Spinal cord (tissue), 10 donors: Measurements from ENCODE around the gene PLCG2. TPM values are rescaled to one million over a fixed set of nuclear protein-coding genes. Genes with fewer than 3 reads are reported as not detected.
A peak's percentile ranks its signal among the peaks of the same experiment; 100 is the strongest.

Experiments used
- DNase-seq, 6 donors: peaks; one replicate each; pipeline versions ENCODE4 v3.0.0 to v3.0.0-alpha.2; 2013 to 2015; ENCODE audit warnings: low spot score in 6 of 6, low read depth in 4 of 6
- H3K27ac ChIP-seq: one replicate; pipeline ENCODE4 v1.5.1; 2013; ENCODE audit warnings: low read depth, low read length, control low read depth
- H3K27me3 ChIP-seq: one replicate; pipeline ENCODE4 v1.6.1; 2013; ENCODE audit warnings: low read length; ENCODE audit not compliant: control insufficient read depth, insufficient read depth
- H3K36me3 ChIP-seq: one replicate; pipeline ENCODE4 v1.6.1; 2013; ENCODE audit warnings: low read length; ENCODE audit not compliant: control insufficient read depth, insufficient read depth
- H3K4me1 ChIP-seq: one replicate; pipeline ENCODE4 v1.6.1; 2013; ENCODE audit warnings: low read length; ENCODE audit not compliant: control insufficient read depth, insufficient read depth
- H3K4me3 ChIP-seq: one replicate; pipeline ENCODE4 v1.5.1; 2013; ENCODE audit warnings: low read depth, low read length, control low read depth
- H3K9me3 ChIP-seq: one replicate; pipeline ENCODE4 v1.6.1; 2013; ENCODE audit warnings: low read length; ENCODE audit not compliant: control insufficient read depth, insufficient read depth
- WGBS: methylation state at CpG from one replicate; pipeline ENCODE4 v1.1.5; 2013; ENCODE audit warnings: missing lambda C conversion rate; ENCODE audit not compliant: insufficient coverage; 5-methylcytosine and 5-hydroxymethylcytosine counted together
- polyA plus RNA-seq, 2 donors: library from polyadenylated mRNA; unstranded; fragments of 120-200 nt; gene quantifications; one replicate each; pipeline ENCODE4 v1.2.1, GENCODE V29; 2013; ENCODE audit not compliant: insufficient read length in 2 of 2
- total RNA-seq, 2 donors: library from RNA; depleted of rRNA in 1 of 2; stranded (reverse); fragments of 120-200 nt in 1 of 2; fragments of >200 nt in 1 of 2; gene quantifications; one replicate each; pipeline versions ENCODE4 v1.2.3 to v1.2.4, GENCODE V29; 2013 to 2014
- donor health status: healthy.

Gene PLCG2
- total and polyA plus RNA-seq, 4 donors, result 7.3 to 13.6 (median 8.0) TPM

DNA sequence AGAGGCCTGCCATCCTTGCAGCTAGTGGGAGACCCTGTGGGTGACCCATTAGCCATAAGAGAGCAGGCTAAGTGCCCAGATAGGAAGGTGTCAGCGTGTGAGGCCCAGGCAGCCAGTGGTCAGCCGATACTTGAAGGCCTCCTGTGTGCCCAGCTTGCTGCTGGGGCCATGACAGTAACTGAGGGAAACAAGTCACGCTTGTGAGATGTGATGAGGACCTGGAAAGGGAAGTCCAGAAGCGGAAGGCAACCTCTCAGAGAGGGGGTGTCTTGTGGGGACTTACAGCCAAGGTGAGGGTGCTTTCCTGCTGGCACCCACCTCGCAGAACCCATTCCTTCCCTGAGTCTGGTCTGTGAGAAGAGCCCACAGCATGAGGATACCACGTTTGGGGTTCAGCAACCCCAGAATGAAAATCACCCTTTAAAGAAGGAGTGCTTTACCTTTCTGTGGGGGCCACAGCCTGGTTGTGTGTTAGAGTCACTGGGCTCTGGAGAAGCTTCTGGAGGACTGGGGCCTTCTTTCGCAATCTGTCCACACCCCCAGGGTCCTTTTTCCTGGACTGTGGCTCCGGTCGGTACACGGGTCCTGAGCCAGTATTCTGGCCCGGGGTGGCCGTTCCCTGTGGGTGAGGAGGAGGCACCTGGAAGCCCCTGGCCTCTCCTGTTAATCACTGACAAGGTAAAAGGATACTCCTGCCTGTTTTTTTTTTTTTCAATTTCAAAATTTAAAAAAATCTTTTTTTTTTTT is 53.9 kb downstream of the PLCG2 start:
- Histone ChIP-seq H3K9me3 (no peaks in the 10 kb centered on the region), H3K27ac (no peak overlapping the region), H3K4me3 (no peak overlapping the region), H3K4me1 (no peaks in the 10 kb centered on the region), H3K27me3 (no peaks in the 10 kb centered on the region), H3K36me3 (no peaks in the 10 kb centered on the region)
- WGBS, result 78% methylated on average over 4 of the region's 12 CpGs
- no peak for DNase-seq

DNA sequence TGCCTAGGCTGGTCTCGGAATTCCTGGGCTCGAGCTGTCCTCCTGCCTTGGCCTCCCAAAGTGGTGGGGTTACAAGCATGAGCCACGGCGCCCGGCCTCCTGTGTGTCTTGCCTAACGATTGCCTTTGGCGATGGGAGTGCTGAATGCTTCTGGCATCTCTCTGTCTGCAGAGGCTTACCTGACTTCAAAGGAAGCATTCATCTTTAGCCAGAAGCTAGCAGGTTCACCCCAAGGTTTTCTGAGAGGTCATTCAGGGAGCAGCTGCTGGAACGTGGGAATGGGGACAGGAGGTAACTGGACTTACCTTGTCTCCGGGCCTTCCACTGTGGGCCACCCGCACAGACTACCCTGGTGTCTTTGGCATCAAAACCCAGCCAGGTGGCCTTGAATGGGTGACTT is 54.7 kb downstream of the PLCG2 start:
- no peak for DNase-seq
- no peak overlapping the region for H3K4me3 ChIP-seq
- no peaks in the 10 kb centered on the region for H3K4me1 ChIP-seq
- no peaks in the 10 kb centered on the region for H3K9me3 ChIP-seq
- no peaks in the 10 kb centered on the region for H3K36me3 ChIP-seq
- no peak overlapping the region for H3K27ac ChIP-seq
- no peaks in the 10 kb centered on the region for H3K27me3 ChIP-seq
- 88% methylated on average over 10 of the region's 10 CpGs for whole genome bisulfite sequencing

DNA sequence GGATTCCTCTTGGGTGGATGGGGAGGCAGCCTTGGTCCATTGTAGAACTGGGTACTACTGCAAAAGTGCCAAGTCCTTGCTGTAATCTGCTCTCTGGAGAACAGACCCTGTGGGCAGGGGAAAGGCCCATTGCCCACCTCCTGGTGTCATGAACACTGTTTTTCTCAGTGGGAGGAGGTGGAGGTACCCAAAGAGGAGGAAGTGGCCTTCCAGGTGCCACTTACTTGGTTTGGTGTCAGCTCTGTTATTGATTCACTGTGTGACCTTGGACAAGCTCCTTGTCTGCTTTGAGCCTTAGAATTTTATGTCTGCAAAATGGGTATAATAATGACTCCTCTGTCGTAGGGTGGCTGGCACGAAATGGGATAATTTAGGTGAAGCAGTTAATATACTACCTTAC is 55.8 kb downstream of the PLCG2 start:
- Histone ChIP-seq H3K4me1 (no peaks in the 10 kb centered on the region), H3K9me3 (no peaks in the 10 kb centered on the region), H3K36me3 (no peaks in the 10 kb centered on the region), H3K4me3 (no peak overlapping the region), H3K27me3 (no peaks in the 10 kb centered on the region), H3K27ac (no peak overlapping the region)
- DNase-seq, result no peak
- WGBS, result no CpG with 5 or more reads among the region's 2 CpGs

DNA sequence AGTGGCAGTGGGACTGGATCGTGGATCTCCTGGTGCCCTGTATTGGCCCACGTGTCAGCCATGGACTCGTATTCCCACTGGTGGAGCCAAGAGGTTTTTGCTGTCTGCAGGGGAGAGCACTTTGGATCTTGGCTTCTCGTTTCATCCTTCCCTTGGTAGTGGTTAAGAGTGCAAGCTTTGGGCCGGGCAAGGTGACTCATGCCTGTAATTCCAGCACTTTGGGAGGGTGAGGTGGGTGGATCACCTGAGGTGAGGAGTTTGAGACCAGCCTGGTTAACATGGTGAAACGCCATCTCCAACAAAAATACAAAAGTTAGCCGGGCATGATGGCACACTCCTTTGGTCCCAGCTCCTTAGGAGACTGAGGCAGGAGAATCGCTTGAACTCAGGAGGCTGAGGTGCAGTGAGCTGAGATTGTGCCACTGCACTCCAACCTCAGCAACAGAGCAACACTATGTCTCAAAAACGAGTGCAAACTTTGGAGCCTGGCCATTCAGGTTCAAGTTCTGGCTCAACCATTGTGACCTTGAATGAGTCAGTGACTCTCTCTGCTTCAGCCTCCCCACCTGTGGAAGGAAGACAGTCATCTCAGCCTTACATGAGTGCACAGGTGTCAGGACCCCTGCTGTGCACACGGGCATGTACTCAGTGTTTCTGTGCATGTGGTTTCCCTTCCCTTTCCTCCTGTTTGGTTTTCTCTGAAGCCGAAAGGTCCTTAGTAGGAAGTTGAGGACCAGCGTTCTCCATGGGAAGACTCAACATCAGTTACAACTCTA is 57.4 kb downstream of the PLCG2 start:
- no peaks in the 10 kb centered on the region for H3K36me3 ChIP-seq
- WGBS, result 94% methylated on average over 5 of the region's 12 CpGs
- no peak for DNase-seq

DNA sequence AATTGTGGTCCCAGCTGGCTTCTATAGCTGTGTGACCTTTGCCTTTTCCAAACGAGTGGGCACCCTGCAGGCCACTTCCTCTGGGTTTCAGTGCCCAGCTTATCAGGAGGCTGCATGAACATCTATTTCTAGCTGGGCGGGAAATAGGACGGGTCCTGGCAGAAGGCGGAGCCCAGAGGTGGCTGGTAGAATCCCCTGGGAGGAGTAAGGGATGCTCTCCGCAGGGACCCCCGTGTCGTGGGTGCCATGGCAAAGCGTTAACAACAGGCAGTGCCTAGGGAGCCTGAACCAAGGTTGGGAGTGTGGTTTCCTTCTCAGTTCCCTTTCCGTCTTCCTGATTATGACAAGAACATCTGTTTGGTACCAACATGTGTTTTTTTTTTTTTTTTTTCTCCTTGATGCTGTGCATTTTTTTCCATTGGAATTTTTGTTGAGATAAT is 58.2 kb downstream of the PLCG2 start:
- Histone ChIP-seq H3K36me3 (no peaks in the 10 kb centered on the region), H3K4me1 (no peaks in the 10 kb centered on the region), H3K27me3 (no peaks in the 10 kb centered on the region), H3K9me3 (no peaks in the 10 kb centered on the region), H3K4me3 (no peak overlapping the region), H3K27ac (no peak overlapping the region)
- peak in 1 of 6 donors; percentile 26 for DNase-seq
- WGBS, result 67% methylated on average over 7 of the region's 9 CpGs

More for the DNA sequence above, 57.4 kb downstream of the PLCG2 start:
- Histone ChIP-seq H3K4me1 (no peaks in the 10 kb centered on the region), H3K9me3 (no peaks in the 10 kb centered on the region), H3K4me3 (no peak overlapping the region), H3K27me3 (no peaks in the 10 kb centered on the region), H3K27ac (no peak overlapping the region)

DNA sequence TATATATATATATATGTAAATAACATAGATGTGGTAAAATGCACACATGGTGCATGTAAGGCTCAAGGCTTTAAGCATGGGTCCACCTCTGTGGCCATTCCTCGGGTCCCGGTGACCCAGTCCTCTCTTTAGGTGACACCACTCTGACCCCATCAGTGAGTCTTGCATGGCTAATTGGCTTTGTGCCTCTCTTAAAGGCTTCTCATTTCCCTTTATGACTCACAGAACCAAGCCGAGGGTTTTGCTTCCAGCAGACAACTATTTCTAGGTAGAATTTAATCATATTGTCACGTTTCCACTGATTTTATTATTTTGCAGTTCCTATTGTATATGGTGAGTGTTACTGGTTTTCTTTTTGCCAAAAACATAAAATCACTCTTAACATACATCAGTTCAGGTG is 59.7 kb downstream of the PLCG2 start:
- Histone ChIP-seq H3K9me3 (no peaks in the 10 kb centered on the region), H3K27ac (no peak overlapping the region), H3K36me3 (no peaks in the 10 kb centered on the region), H3K4me3 (no peak overlapping the region), H3K27me3 (no peaks in the 10 kb centered on the region), H3K4me1 (no peaks in the 10 kb centered on the region)
- 10% methylated on average over 2 of the region's 4 CpGs for WGBS
- DNase-seq, result peak in 1 of 6 donors; percentile 39

DNA sequence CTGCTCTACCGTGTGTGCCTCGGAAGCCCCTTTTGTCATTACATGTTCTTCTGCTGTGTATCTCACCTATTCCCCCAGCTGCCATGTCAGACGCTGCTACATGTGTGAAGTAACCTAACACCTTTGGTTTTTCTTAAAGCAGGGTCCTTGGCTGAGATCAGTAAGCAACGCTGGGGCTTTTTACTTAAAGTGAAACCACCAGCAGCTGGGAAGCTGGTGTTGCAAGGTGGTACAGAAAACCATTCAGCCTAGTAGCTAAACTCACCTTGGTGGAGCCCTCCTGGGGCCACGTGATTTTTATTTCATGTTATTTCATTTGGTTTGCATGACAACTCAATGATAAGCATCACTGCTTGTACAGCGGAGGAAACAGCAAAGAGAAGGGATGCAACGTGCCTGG is 62.6 kb downstream of the PLCG2 start:
- no peak for DNase-seq
- no peaks in the 10 kb centered on the region for H3K4me1 ChIP-seq
- 82% methylated on average over 7 of the region's 7 CpGs for WGBS
- no peak overlapping the region for H3K27ac ChIP-seq
- no peak overlapping the region for H3K4me3 ChIP-seq
- peaks cover 2% of the 10 kb centered on the region for H3K9me3 ChIP-seq
- H3K27me3 ChIP-seq, result no peaks in the 10 kb centered on the region
- H3K36me3 ChIP-seq, result no peaks in the 10 kb centered on the region

DNA sequence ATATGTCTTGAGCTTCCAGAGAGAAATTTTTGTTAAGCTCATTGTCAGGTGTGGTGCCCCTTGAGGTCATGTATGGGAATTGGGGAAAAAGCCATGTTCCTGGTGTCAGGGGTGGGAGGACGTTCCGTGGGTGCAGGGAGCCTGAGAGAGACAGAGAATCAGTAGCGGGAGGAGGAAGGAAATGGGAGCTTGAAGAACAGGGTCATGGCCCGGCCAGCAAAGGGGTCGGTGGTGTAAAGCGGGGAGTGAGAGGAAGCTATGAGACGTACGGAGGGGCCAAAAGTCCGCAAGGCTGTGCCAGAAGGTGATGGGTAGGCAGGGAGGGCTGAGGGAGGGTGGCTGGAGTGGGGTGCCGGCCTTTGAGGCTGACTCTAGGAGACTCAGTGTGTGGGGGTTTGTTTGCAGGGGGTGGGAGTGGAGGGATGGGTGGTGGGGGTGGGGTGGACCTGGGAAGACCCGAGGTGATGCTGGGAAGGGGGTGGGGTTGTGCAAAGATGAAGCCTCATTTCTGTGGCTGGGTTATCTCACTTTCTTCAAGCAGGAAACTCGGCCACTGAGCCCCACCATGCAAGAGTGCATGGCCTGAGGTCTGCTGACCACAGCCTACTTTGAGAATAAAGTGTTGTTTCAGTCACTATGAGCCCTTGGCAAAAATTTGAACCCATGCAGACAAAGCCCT is 63.6 kb downstream of the PLCG2 start:
- DNase-seq, result no peak
- Histone ChIP-seq H3K9me3 (peaks cover 2% of the 10 kb centered on the region), H3K27me3 (no peaks in the 10 kb centered on the region), H3K27ac (no peak overlapping the region), H3K36me3 (no peaks in the 10 kb centered on the region), H3K4me3 (no peak overlapping the region), H3K4me1 (no peaks in the 10 kb centered on the region)
- 65% methylated on average over 11 of the region's 12 CpGs for WGBS

DNA sequence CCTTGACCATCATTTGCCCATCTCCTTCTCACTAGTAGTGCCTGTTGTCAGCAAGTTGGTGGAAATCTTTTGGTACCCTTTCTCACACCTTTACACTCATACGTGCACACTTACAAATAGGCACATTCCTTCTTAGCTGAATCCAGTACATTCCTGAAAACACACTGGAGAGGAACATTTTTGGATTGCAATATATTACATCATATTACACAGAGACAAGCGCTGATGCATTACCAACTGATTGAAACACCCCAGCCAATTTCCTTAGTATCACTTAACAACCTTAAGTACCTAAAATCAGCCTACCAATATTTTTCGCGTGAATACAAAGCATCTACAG is 64.1 kb downstream of the PLCG2 start:
- Histone ChIP-seq H3K27ac (no peak overlapping the region), H3K36me3 (no peaks in the 10 kb centered on the region), H3K27me3 (no peaks in the 10 kb centered on the region), H3K4me1 (no peaks in the 10 kb centered on the region), H3K4me3 (no peak overlapping the region), H3K9me3 (peaks cover 2% of the 10 kb centered on the region)
- no peak for DNase-seq
- 68% methylated on average over 4 of the region's 4 CpGs for WGBS
